Left renal cortex interstitium (tissue), 4 donors: ENCODE results near the gene UTY. TPM values are rescaled to one million over a fixed set of nuclear protein-coding genes. Genes with fewer than 3 reads are reported as not detected.

ENCODE experiments used
- polyA plus RNA-seq, 4 donors: library from polyadenylated mRNA; unstranded; fragments of 120-200 nt; gene quantifications; one replicate each; pipeline ENCODE4 v1.2.1, GENCODE V29; 2013; ENCODE audit not compliant: insufficient read length in 4 of 4

UTY gene
- polyA plus RNA-seq, 4 donors, result 19.7 to 27.6 (median 25.4) TPM

Other genes starting within 250 kb of the UTY start
- gene TMSB4Y, start 223.9 kb upstream of the UTY start, polyA plus RNA-seq, result 1 to 10 TPM; 5.4 to 6.2 (median 5.8) TPM